Neural cell (in vitro differentiated cells): ENCODE measurements around the gene FOLR2. TPM values are rescaled to one million over a fixed set of nuclear protein-coding genes. Genes with fewer than 3 reads are reported as not detected.

Experiments used
- H2AFZ ChIP-seq: fragments of 200-600, 300-800 bp; sonication (generic), shearing (Covaris generic); 2 replicates; pipeline ENCODE4 v1.6.0; 2014; ENCODE audit warnings: low read depth, mild to moderate bottlenecking, antibody characterized with exemption, low read length, moderate library complexity
- H3F3A ChIP-seq: fragments of 200-600 bp; shearing (Covaris generic); 2 replicates; pipeline ENCODE4 v1.6.1; 2016; ENCODE audit warnings: mild to moderate bottlenecking, moderate library complexity, mixed read lengths, antibody characterized with exemption, low read length; ENCODE audit not compliant: insufficient read depth, poor library complexity, severe bottlenecking
- H3K27ac ChIP-seq: fragments of 200-600, 300-800 bp; sonication (generic), shearing (Covaris generic); 2 replicates; pipeline ENCODE4 v1.5.1; 2014; ENCODE audit warnings: mild to moderate bottlenecking, low read length, moderate library complexity
- H3K27me3 ChIP-seq: fragments of 300-800, 200-600 bp; sonication (generic), shearing (Covaris generic); 2 replicates; pipeline ENCODE4 v1.6.0; 2014; ENCODE audit warnings: mild to moderate bottlenecking, low read depth, low read length, moderate library complexity; ENCODE audit not compliant: insufficient read depth
- H3K36me3 ChIP-seq: fragments of 300-800, 200-600 bp; sonication (generic), shearing (Covaris generic); 2 replicates; pipeline ENCODE4 v1.5.1; 2014; ENCODE audit warnings: mild to moderate bottlenecking, antibody characterized with exemption, low read length, moderate library complexity; ENCODE audit not compliant: insufficient read depth
- H3K4me2 ChIP-seq: fragments of 300-800, 200-600 bp; sonication (generic), shearing (Covaris generic); 2 replicates; pipeline ENCODE4 v1.6.0; 2014; ENCODE audit warnings: mild to moderate bottlenecking, low read length
- H3K4me3 ChIP-seq: fragments of 300-800, 200-600 bp; sonication (generic), shearing (Covaris generic); 2 replicates; pipeline ENCODE4 v1.5.1; 2014; ENCODE audit warnings: mild to moderate bottlenecking, low read length, moderate library complexity
- H3K79me2 ChIP-seq: fragments of 200-600 bp; shearing (Covaris generic); replicated peaks from 2 replicates; pipeline ENCODE4 v1.6.0; 2014; ENCODE audit warnings: mild to moderate bottlenecking, low read length, moderate library complexity; ENCODE audit not compliant: insufficient read depth
- H3K9ac ChIP-seq: fragments of 300-800, 200-600 bp; sonication (generic), shearing (Covaris generic); 2 replicates; pipeline ENCODE4 v1.6.1; 2016; ENCODE audit warnings: mild to moderate bottlenecking, low read length, mixed read lengths
- H3K9me2 ChIP-seq: fragments of 200-600 bp; shearing (Covaris generic); 2 replicates; pipeline ENCODE4 v1.6.1; 2016; ENCODE audit warnings: mild to moderate bottlenecking, low read length, mixed read lengths; ENCODE audit not compliant: insufficient read depth
- H3K9me3 ChIP-seq: fragments of 200-600, 300-800 bp; sonication (generic), shearing (Covaris generic); 2 replicates; pipeline ENCODE4 v1.6.1; 2016; ENCODE audit warnings: mild to moderate bottlenecking, mixed run types, low read length, moderate library complexity, mixed read lengths
- H4K20me1 ChIP-seq: fragments of 200-600 bp; shearing (Covaris generic); 2 replicates; pipeline ENCODE4 v1.6.1; 2016; ENCODE audit warnings: mild to moderate bottlenecking, mixed run types; ENCODE audit not compliant: insufficient read depth
- EP300 ChIP-seq: fragments of 450-650 bp; conservative IDR thresholded peaks from 2 replicates; pipeline ENCODE4 v1.6.1; 2014; ENCODE audit warnings: antibody characterized with exemption, mild to moderate bottlenecking, moderate library complexity; ENCODE audit not compliant: poor library complexity, severe bottlenecking
- EZH2 ChIP-seq: fragments of 200-600, 300-800 bp; shearing (Covaris generic), sonication (generic); IDR thresholded peaks from 2 replicates; pipeline ENCODE4 v1.6.1; 2014; ENCODE audit warnings: antibody characterized with exemption, low read length, borderline replicate concordance, mild to moderate bottlenecking; ENCODE audit not compliant: insufficient read depth, poor library complexity, severe bottlenecking
- MXI1 ChIP-seq: fragments of 450-650 bp; conservative IDR thresholded peaks from 2 replicates; pipeline ENCODE4 v1.6.1; 2014; ENCODE audit warnings: antibody characterized with exemption, mild to moderate bottlenecking; ENCODE audit not compliant: poor library complexity, severe bottlenecking
- POLR2AphosphoS5 ChIP-seq: IDR thresholded peaks from 2 replicates; pipeline ENCODE4 v1.6.1; 2012
- RAD21 ChIP-seq: fragments of 450-650 bp; conservative IDR thresholded peaks from 2 replicates; pipeline ENCODE4 v1.6.1; 2014; ENCODE audit warnings: antibody characterized with exemption, mild to moderate bottlenecking, moderate library complexity
- REST ChIP-seq: IDR thresholded peaks from 2 replicates; pipeline ENCODE4 v1.6.1; 2012; ENCODE audit warnings: borderline replicate concordance
- SMC3 ChIP-seq: fragments of 450-650 bp; conservative IDR thresholded peaks from 2 replicates; pipeline ENCODE4 v1.6.1; 2014; ENCODE audit warnings: antibody characterized with exemption, mild to moderate bottlenecking, moderate library complexity; ENCODE audit not compliant: poor library complexity
- TAF1 ChIP-seq: IDR thresholded peaks from 2 replicates; pipeline ENCODE4 v1.6.1; 2012; ENCODE audit warnings: low read depth
- polyA plus RNA-seq: library from polyadenylated mRNA; depleted of rRNA; stranded (reverse); fragments of >200 nt; gene quantifications from 2 replicates; pipeline ENCODE4 v1.2.3, GENCODE V29; 2014
- TF ChIP-seq, protein P1 (sequence below): fragments of 450-650 bp; IDR thresholded peaks from 2 replicates; pipeline ENCODE4 v1.5.1; 2014; ENCODE audit warnings: antibody characterized with exemption, mild to moderate bottlenecking, moderate library complexity; ENCODE audit not compliant: poor library complexity, severe bottlenecking

FOLR2 gene
- polyA plus RNA-seq, 1 donor from 2014 or later = not detected

DNA sequence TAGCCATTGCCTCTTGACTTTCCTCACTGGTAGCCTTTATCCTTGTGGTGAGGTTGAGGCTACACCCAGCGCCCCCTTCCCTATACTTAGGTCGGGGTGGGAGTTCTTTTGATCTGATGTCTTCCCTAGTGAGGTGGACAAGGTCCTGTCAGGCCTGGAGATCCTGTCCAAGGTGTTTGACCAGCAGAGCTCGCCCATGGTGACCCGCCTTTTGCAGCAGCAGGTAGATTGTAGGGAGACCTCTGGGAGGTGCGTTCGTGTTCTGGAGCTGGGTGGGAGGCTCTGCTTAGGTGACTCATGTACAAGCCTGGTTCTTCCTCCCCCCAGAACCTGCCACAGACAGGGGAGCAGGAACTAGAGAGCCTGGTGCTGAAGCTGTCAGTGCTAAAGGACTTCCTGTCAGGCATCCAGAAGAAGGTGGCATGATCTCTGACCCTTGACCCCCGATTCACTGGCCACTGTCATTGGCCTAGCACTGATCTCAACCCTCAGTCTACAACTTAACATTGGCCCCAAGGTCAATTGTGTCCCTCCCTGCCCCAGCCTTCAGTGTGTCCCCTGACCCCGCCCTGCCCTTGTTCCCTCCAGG is 12.8 kb downstream of the FOLR2 start:
- no peak overlapping the region for H3K9ac ChIP-seq
- TF ChIP-seq, protein P1, sequence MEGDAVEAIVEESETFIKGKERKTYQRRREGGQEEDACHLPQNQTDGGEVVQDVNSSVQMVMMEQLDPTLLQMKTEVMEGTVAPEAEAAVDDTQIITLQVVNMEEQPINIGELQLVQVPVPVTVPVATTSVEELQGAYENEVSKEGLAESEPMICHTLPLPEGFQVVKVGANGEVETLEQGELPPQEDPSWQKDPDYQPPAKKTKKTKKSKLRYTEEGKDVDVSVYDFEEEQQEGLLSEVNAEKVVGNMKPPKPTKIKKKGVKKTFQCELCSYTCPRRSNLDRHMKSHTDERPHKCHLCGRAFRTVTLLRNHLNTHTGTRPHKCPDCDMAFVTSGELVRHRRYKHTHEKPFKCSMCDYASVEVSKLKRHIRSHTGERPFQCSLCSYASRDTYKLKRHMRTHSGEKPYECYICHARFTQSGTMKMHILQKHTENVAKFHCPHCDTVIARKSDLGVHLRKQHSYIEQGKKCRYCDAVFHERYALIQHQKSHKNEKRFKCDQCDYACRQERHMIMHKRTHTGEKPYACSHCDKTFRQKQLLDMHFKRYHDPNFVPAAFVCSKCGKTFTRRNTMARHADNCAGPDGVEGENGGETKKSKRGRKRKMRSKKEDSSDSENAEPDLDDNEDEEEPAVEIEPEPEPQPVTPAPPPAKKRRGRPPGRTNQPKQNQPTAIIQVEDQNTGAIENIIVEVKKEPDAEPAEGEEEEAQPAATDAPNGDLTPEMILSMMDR = no peak
- TF ChIP-seq EZH2 = no peak
- TF ChIP-seq TAF1 = no peak
- TF ChIP-seq EP300 = no peak
- no peak for TF ChIP-seq MXI1
- no peak for TF ChIP-seq POLR2AphosphoS5
- TF ChIP-seq SMC3 = no peak
- no peak for TF ChIP-seq RAD21
- no peak for TF ChIP-seq REST
- H3K27ac ChIP-seq = no peak overlapping the region
- no peaks in the 10 kb centered on the region for H4K20me1 ChIP-seq
- H3F3A ChIP-seq = no peaks in the 10 kb centered on the region
- H3K4me2 ChIP-seq = no peak overlapping the region
- H2AFZ ChIP-seq = no peak overlapping the region
- H3K9me3 ChIP-seq = no peaks in the 10 kb centered on the region
- H3K4me3 ChIP-seq = no peak overlapping the region
- no peaks in the 10 kb centered on the region for H3K36me3 ChIP-seq
- H3K27me3 ChIP-seq = peaks cover 12% of the 10 kb centered on the region
- H3K79me2 ChIP-seq = peaks cover 13% of the 10 kb centered on the region
- no peaks in the 10 kb centered on the region for H3K9me2 ChIP-seq

DNA sequence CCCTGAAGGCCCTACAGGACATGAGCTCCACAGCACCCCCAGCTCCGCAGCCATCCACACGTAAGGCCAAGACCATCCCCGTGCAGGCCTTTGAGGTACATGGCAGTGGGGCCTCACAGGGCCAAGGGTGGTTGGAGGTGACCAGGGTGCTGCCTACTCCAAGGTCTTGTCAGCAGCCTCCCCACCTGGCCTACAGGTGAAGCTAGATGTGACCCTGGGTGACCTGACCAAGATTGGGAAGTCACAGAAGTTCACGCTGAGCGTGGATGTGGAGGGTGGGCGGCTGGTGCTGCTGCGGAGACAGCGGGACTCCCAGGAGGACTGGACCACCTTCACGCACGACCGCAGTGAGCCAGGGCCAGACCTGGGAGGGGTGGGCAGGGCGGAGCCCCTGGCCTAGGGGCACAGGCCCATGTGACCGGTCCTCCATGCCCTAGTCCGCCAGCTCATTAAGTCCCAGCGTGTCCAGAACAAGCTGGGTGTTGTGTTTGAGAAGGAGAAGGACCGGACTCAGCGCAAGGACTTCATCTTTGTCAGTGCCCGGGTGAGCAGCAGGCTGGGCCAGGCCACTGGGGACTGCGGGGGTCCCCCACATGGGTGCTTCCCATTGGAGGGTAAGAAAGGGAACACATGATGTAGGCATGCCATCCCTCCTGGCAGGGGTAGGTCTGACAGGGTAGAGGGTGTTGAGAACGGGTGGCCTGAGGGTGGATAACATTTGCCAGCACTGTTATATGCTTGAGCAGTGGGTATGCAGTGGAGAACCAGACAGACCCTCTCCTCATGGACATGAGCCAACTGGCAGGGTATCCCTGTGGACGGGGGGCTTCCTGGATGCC is 13.6 kb downstream of the FOLR2 start:
- peaks cover 11% of the 10 kb centered on the region for H3K79me2 ChIP-seq
- no peaks in the 10 kb centered on the region for H4K20me1 ChIP-seq
- no peak overlapping the region for H3K4me3 ChIP-seq
- no peaks in the 10 kb centered on the region for H3F3A ChIP-seq
- no peak overlapping the region for H3K9ac ChIP-seq
- H3K36me3 ChIP-seq = no peaks in the 10 kb centered on the region
- no peak overlapping the region for H2AFZ ChIP-seq
- TF ChIP-seq EP300 = no peak
- TF ChIP-seq, protein P1 = no peak
- no peak for TF ChIP-seq POLR2AphosphoS5
- no peak for TF ChIP-seq SMC3
- no peak for TF ChIP-seq REST
- no peak for TF ChIP-seq TAF1
- H3K27me3 ChIP-seq = peaks cover 7% of the 10 kb centered on the region
- H3K9me3 ChIP-seq = no peaks in the 10 kb centered on the region
- H3K27ac ChIP-seq = no peak overlapping the region
- no peaks in the 10 kb centered on the region for H3K9me2 ChIP-seq
- no peak overlapping the region for H3K4me2 ChIP-seq
